Measurements from ENCODE around the gene FBXW5.

The FBXW5 gene

GRCh38 chr9:136972335-136972734 lies 27.8 kb upstream of the FBXW5 start:
- Mint-ChIP-seq H3K9me3 (no peaks in the 10 kb centered on the region), H3K4me1 (no peaks in the 10 kb centered on the region), H3K4me3 (no peak overlapping the region), H3K27me3 (peaks cover 8% of the 10 kb centered on the region), H3K36me3 (no peaks in the 10 kb centered on the region), H3K27ac (no peak overlapping the region)
- ATAC-seq (ENCODE audit: low read depth): no peak
- no peak for DNase-seq (ENCODE audit: low spot score in 2 of 2)

- Mint-ChIP-seq H3K27ac (no peak overlapping the region), H3K4me1 (no peaks in the 10 kb centered on the region), H3K36me3 (no peaks in the 10 kb centered on the region), H3K27me3 (peaks cover 8% of the 10 kb centered on the region), H3K4me3 (no peak overlapping the region), H3K9me3 (no peaks in the 10 kb centered on the region)
- ATAC-seq (ENCODE audit: low read depth) (no peak), DNase-seq (ENCODE audit: low spot score in 2 of 2) (no peak)
These were observed 27.2 kb upstream of the FBXW5 start for GRCh38 chr9:136971746-136972145.

- Mint-ChIP-seq H3K4me1 (peaks cover 9% of the 10 kb centered on the region), H3K9me3 (no peaks in the 10 kb centered on the region), H3K4me3 (no peak overlapping the region), H3K27me3 (peaks cover 10% of the 10 kb centered on the region), H3K27ac (no peak overlapping the region), H3K36me3 (no peaks in the 10 kb centered on the region)
- DNase-seq (ENCODE audit: low spot score in 2 of 2) (no peak), ATAC-seq (ENCODE audit: low read depth) (peak; percentile 20)
These were observed 25.8 kb upstream of the FBXW5 start for GRCh38 chr9:136970361-136970760.

GRCh38 chr9:136969774-136970173 lies 25.2 kb upstream of the FBXW5 start:
- no peak for ATAC-seq (ENCODE audit: low read depth)
- H3K4me1 Mint-ChIP-seq: peaks cover 9% of the 10 kb centered on the region
- H3K27ac Mint-ChIP-seq: no peak overlapping the region

GRCh38 chr9:136969150-136969549 lies 24.6 kb upstream of the FBXW5 start:
- H3K36me3 Mint-ChIP-seq: no peaks in the 10 kb centered on the region
- H3K9me3 Mint-ChIP-seq: no peaks in the 10 kb centered on the region
- ATAC-seq (ENCODE audit: low read depth): no peak
- no peak for DNase-seq (ENCODE audit: low spot score in 2 of 2)
- H3K4me3 Mint-ChIP-seq: no peak overlapping the region
- H3K4me1 Mint-ChIP-seq: peaks cover 11% of the 10 kb centered on the region
- H3K27me3 Mint-ChIP-seq: peaks cover 10% of the 10 kb centered on the region
- no peak overlapping the region for H3K27ac Mint-ChIP-seq

More at GRCh38 chr9:136969774-136970173, 25.2 kb upstream of the FBXW5 start:
- no peak overlapping the region for H3K4me3 Mint-ChIP-seq
- H3K9me3 Mint-ChIP-seq: no peaks in the 10 kb centered on the region
- no peaks in the 10 kb centered on the region for H3K36me3 Mint-ChIP-seq
- no peak for DNase-seq (ENCODE audit: low spot score in 2 of 2)
- H3K27me3 Mint-ChIP-seq: peaks cover 10% of the 10 kb centered on the region

- no peak overlapping the region for H3K27ac Mint-ChIP-seq
- no peaks in the 10 kb centered on the region for H3K36me3 Mint-ChIP-seq
- H3K4me1 Mint-ChIP-seq: peaks cover 11% of the 10 kb centered on the region
- H3K4me3 Mint-ChIP-seq: no peak overlapping the region
- H3K27me3 Mint-ChIP-seq: peaks cover 10% of the 10 kb centered on the region
- no peak for ATAC-seq (ENCODE audit: low read depth)
- no peak for DNase-seq (ENCODE audit: low spot score in 2 of 2)
- H3K9me3 Mint-ChIP-seq: no peaks in the 10 kb centered on the region
These were observed 24.0 kb upstream of the FBXW5 start for GRCh38 chr9:136968333-136969127.

GRCh38 chr9:136965771-136966484 lies 21.4 kb upstream of the FBXW5 start:
- Mint-ChIP-seq H3K4me1 (peaks cover 11% of the 10 kb centered on the region), H3K9me3 (no peaks in the 10 kb centered on the region), H3K27me3 (peaks cover 9% of the 10 kb centered on the region), H3K27ac (no peak overlapping the region), H3K4me3 (peak overlapping the region; percentile 19), H3K36me3 (no peaks in the 10 kb centered on the region)
- DNase-seq (ENCODE audit: low spot score in 2 of 2): no peak
- ATAC-seq (ENCODE audit: low read depth): peak; percentile 64

GRCh38 chr9:136964833-136965422 lies 20.4 kb upstream of the FBXW5 start:
- Mint-ChIP-seq H3K4me3 (no peak overlapping the region), H3K27ac (no peak overlapping the region)

GRCh38 chr9:136964171-136964689 lies 19.7 kb upstream of the FBXW5 start:
- ATAC-seq (ENCODE audit: low read depth) (no peak), DNase-seq (ENCODE audit: low spot score in 2 of 2) (no peak)
- Mint-ChIP-seq H3K27ac (no peak overlapping the region), H3K4me3 (no peak overlapping the region), H3K4me1 (peaks cover 11% of the 10 kb centered on the region), H3K9me3 (no peaks in the 10 kb centered on the region), H3K36me3 (no peaks in the 10 kb centered on the region), H3K27me3 (peaks cover 10% of the 10 kb centered on the region)

More at GRCh38 chr9:136964833-136965422, 20.4 kb upstream of the FBXW5 start:
- no peak for DNase-seq (ENCODE audit: low spot score in 2 of 2)
- no peaks in the 10 kb centered on the region for H3K36me3 Mint-ChIP-seq
- H3K27me3 Mint-ChIP-seq: peaks cover 11% of the 10 kb centered on the region
- ATAC-seq (ENCODE audit: low read depth): no peak
- peaks cover 11% of the 10 kb centered on the region for H3K4me1 Mint-ChIP-seq
- no peaks in the 10 kb centered on the region for H3K9me3 Mint-ChIP-seq

- H3K36me3 Mint-ChIP-seq: no peaks in the 10 kb centered on the region
- DNase-seq (ENCODE audit: low spot score in 2 of 2) (no peak), ATAC-seq (ENCODE audit: low read depth) (no peak)
- H3K27ac Mint-ChIP-seq: no peak overlapping the region
- H3K4me1 Mint-ChIP-seq: peaks cover 11% of the 10 kb centered on the region
- H3K27me3 Mint-ChIP-seq: peaks cover 11% of the 10 kb centered on the region
- H3K9me3 Mint-ChIP-seq: no peaks in the 10 kb centered on the region
- H3K4me3 Mint-ChIP-seq: no peak overlapping the region
These were observed 19.2 kb upstream of the FBXW5 start for GRCh38 chr9:136963751-136964150.

- Mint-ChIP-seq H3K27me3 (peaks cover 14% of the 10 kb centered on the region), H3K9me3 (no peaks in the 10 kb centered on the region), H3K4me1 (peaks cover 11% of the 10 kb centered on the region), H3K27ac (no peak overlapping the region), H3K36me3 (no peaks in the 10 kb centered on the region), H3K4me3 (no peak overlapping the region)
- ATAC-seq (ENCODE audit: low read depth) (no peak), DNase-seq (ENCODE audit: low spot score in 2 of 2) (no peak)
These were observed 18.8 kb upstream of the FBXW5 start for GRCh38 chr9:136963341-136963740.

- Mint-ChIP-seq H3K4me3 (no peak overlapping the region), H3K27ac (no peak overlapping the region), H3K36me3 (no peaks in the 10 kb centered on the region), H3K9me3 (no peaks in the 10 kb centered on the region), H3K4me1 (peaks cover 11% of the 10 kb centered on the region), H3K27me3 (peaks cover 13% of the 10 kb centered on the region)
- no peak for DNase-seq (ENCODE audit: low spot score in 2 of 2)
- no peak for ATAC-seq (ENCODE audit: low read depth)
These were observed 18.2 kb upstream of the FBXW5 start for GRCh38 chr9:136962701-136963248.

- peaks cover 13% of the 10 kb centered on the region for H3K27me3 Mint-ChIP-seq
- no peak overlapping the region for H3K27ac Mint-ChIP-seq
- H3K4me1 Mint-ChIP-seq: peaks cover 11% of the 10 kb centered on the region
- no peak for ATAC-seq (ENCODE audit: low read depth)
- no peak for DNase-seq (ENCODE audit: low spot score in 2 of 2)
- no peaks in the 10 kb centered on the region for H3K9me3 Mint-ChIP-seq
- no peaks in the 10 kb centered on the region for H3K36me3 Mint-ChIP-seq
- no peak overlapping the region for H3K4me3 Mint-ChIP-seq
These were observed 17.6 kb upstream of the FBXW5 start for GRCh38 chr9:136962163-136962562.

All from memory B cell (primary cell).